ENCODE measurements around the gene ISG20. TPM values are rescaled to one million over a fixed set of nuclear protein-coding genes. Genes with fewer than 3 reads are reported as not detected.

Gene ISG20
- total RNA-seq, 1 experiment from 2014 or later: 75.6 TPM

DNA sequence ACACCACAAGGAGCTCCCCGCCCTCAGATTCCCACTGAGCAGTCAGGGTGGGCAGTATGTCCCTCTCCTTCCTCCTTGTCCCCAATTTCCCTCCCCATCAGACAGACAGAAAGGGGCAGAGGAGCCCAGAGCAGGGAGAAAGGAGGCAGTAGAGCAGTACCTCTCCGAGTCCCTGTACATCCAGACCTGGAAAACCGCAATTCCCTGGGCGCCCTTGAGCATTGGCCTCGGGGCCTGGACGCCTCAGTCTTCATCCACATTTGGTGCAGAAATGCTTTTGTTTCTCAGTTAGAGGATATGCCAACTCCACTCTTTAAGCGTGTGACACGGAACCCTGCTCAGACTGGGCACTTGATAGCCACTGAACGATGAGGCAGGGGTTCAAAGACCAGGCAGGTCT is 5.9 kb downstream of the ISG20 start:
- Mint-ChIP-seq H3K36me3 (ENCODE audit: insufficient read depth, unreplicated experiment) (peaks cover 41% of the 10 kb centered on the region), H3K9me3 (ENCODE audit: low read depth, unreplicated experiment) (no peaks in the 10 kb centered on the region), H3K4me3 (ENCODE audit: low read depth, unreplicated experiment) (no peak overlapping the region), H3K4me1 (ENCODE audit: low read depth, unreplicated experiment) (peaks cover 38% of the 10 kb centered on the region), H3K27ac (ENCODE audit: unreplicated experiment) (no peak overlapping the region), H3K27me3 (ENCODE audit: unreplicated experiment) (no peaks in the 10 kb centered on the region)
- no peak for DNase-seq
- TF ChIP-seq CTCF (IDR thresholded peaks at IDR 0.05; ENCODE audit: unreplicated experiment): no peak
- CTCF ChIA-PET: interaction anchor here (0.7 kb wide), 1 partner anchor 220 kb away, joined by 3 read pairs; no protein-coding TSS in a partner anchor
- intact Hi-C loops (cut with micrococcal nuclease; ENCODE audit: unreplicated experiment): no loop called here
- no TSS peak for BruUV-seq (replicated peaks)

GRCh38 chr15:88645171-88646087 is 6.6 kb downstream of the ISG20 start:
- H3K9me3 Mint-ChIP-seq (ENCODE audit: low read depth, unreplicated experiment): no peaks in the 10 kb centered on the region
- no peak for TF ChIP-seq CTCF (IDR thresholded peaks at IDR 0.05; ENCODE audit: unreplicated experiment)
- peaks cover 36% of the 10 kb centered on the region for H3K36me3 Mint-ChIP-seq (ENCODE audit: insufficient read depth, unreplicated experiment)
- CTCF ChIA-PET: interaction anchor here (0.7 kb wide), 1 partner anchor 240 kb away, joined by 5 read pairs; no protein-coding TSS in a partner anchor
- no peak overlapping the region for H3K27ac Mint-ChIP-seq (ENCODE audit: unreplicated experiment)
- no peaks in the 10 kb centered on the region for H3K27me3 Mint-ChIP-seq (ENCODE audit: unreplicated experiment)
- no peak overlapping the region for H3K4me3 Mint-ChIP-seq (ENCODE audit: low read depth, unreplicated experiment)
- intact Hi-C loops (cut with micrococcal nuclease; ENCODE audit: unreplicated experiment): no loop called here
- no TSS peak for BruUV-seq (replicated peaks)
- no peak for DNase-seq
- peaks cover 33% of the 10 kb centered on the region for H3K4me1 Mint-ChIP-seq (ENCODE audit: low read depth, unreplicated experiment)

DNA sequence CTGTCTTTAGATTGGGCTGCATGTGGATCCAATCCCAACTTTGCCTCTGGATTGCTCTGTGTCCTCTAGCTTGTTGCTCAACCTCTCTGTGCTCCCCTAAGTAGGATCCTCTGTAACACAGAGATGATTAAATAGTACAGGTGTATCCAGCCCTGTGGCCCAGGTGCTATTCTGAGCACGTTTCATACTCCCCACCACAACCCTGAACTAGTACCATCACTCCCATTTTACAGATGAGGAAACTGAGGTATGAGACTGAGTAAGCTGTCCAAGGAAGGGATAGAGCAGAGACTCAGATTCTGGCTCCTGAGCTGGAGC is 7.2 kb downstream of the ISG20 start:
- TF ChIP-seq CTCF (IDR thresholded peaks at IDR 0.05; ENCODE audit: unreplicated experiment): no peak
- CTCF ChIA-PET: no interaction called here
- Mint-ChIP-seq H3K4me1 (ENCODE audit: low read depth, unreplicated experiment) (peaks cover 30% of the 10 kb centered on the region), H3K36me3 (ENCODE audit: insufficient read depth, unreplicated experiment) (peaks cover 39% of the 10 kb centered on the region), H3K9me3 (ENCODE audit: low read depth, unreplicated experiment) (no peaks in the 10 kb centered on the region), H3K27ac (ENCODE audit: unreplicated experiment) (no peak overlapping the region), H3K27me3 (ENCODE audit: unreplicated experiment) (no peaks in the 10 kb centered on the region), H3K4me3 (ENCODE audit: low read depth, unreplicated experiment) (no peak overlapping the region)
- no peak for DNase-seq
- BruUV-seq (replicated peaks): no TSS peak
- intact Hi-C loops (cut with micrococcal nuclease; ENCODE audit: unreplicated experiment): no loop called here

DNA sequence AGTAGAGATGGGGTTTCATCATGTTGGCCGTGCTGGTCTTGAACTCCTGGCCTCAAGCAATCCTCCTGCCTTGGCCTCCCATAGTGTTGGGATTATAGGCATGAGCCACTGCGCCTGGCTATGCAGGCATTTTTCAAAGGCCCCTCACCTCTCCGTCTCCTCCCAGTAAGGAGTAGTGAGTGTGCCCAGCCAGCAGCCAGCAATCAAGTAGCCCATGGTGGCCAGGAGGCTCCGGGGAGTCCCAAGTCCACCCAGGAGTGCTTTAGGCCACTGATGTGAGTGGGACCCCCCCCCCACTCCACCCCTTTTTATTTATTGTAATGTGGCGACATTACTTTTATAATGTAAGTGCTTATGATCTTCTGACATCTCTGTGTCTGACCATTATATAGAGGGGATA is 8.1 kb downstream of the ISG20 start:
- no peak overlapping the region for H3K27ac Mint-ChIP-seq (ENCODE audit: unreplicated experiment)
- intact Hi-C loops (cut with micrococcal nuclease; ENCODE audit: unreplicated experiment): no loop called here
- H3K9me3 Mint-ChIP-seq (ENCODE audit: low read depth, unreplicated experiment): no peaks in the 10 kb centered on the region
- peaks cover 37% of the 10 kb centered on the region for H3K36me3 Mint-ChIP-seq (ENCODE audit: insufficient read depth, unreplicated experiment)
- DNase-seq: no peak
- H3K4me1 Mint-ChIP-seq (ENCODE audit: low read depth, unreplicated experiment): peaks cover 30% of the 10 kb centered on the region
- no TSS peak for BruUV-seq (replicated peaks)
- H3K4me3 Mint-ChIP-seq (ENCODE audit: low read depth, unreplicated experiment): no peak overlapping the region
- no peak for TF ChIP-seq CTCF (IDR thresholded peaks at IDR 0.05; ENCODE audit: unreplicated experiment)
- CTCF ChIA-PET: interaction anchor here (1.4 kb wide), 1 partner anchor 23 kb away, joined by 3 read pairs; no protein-coding TSS in a partner anchor
- H3K27me3 Mint-ChIP-seq (ENCODE audit: unreplicated experiment): no peaks in the 10 kb centered on the region
